Measurements from ENCODE around the gene UHRF2. TPM values are rescaled to one million over a fixed set of nuclear protein-coding genes. Genes with fewer than 3 reads are reported as not detected.

UHRF2 gene
- total RNA-seq, 1 experiment from 2014 or later: 31.3 TPM

GRCh38 chr9:6409811-6410210 is 3.2 kb upstream of the UHRF2 start:
- no peak overlapping the region for H2AFZ ChIP-seq (ENCODE audit: low read length)
- peaks cover 9% of the 10 kb centered on the region for H4K20me1 ChIP-seq (ENCODE audit: low read length)
- 0 out of 2 replicates have a peak, but pooled peaks cover under 1% of the 10 kb centered on the region for H3K4me1 ChIP-seq (ENCODE audit: insufficient read depth, low read length)
- no peaks in the 10 kb centered on the region for H3K36me3 ChIP-seq (ENCODE audit: low read depth, low read length)
- no peaks in the 10 kb centered on the region for H3K9me2 ChIP-seq (replicated peaks; ENCODE audit: low read length)
- no peak overlapping the region for H3K4me3 ChIP-seq (ENCODE audit: low read length)
- intact Hi-C loops (cut with micrococcal nuclease): loop anchor here (5.0 kb wide), 2 partner anchors 157 to 272 kb away; no protein-coding TSS in a partner anchor
- TF ChIP-seq EZH2 (IDR thresholded peaks at IDR 0.05; ENCODE audit: low read length, unreplicated experiment): no peak
- no peak for TF ChIP-seq EZH2phosphoT487 (IDR thresholded peaks at IDR 0.05; ENCODE audit: borderline replicate concordance, low read length)
- no peak for TF ChIP-seq CTCF (conservative IDR thresholded peaks at IDR 0.05; ENCODE audit: low read depth, low read length)
- no TSS peak for BruUV-seq (replicated peaks)
- CTCF ChIA-PET: no interaction called here
- no peaks in the 10 kb centered on the region for H3K9me3 ChIP-seq (ENCODE audit: low read length)
- H3F3A ChIP-seq (ENCODE audit: low read length, unreplicated experiment): no peaks in the 10 kb centered on the region
- POLR2A ChIA-PET (ENCODE audit: unreplicated experiment): no interaction called here
- no peak overlapping the region for H3K9ac ChIP-seq (ENCODE audit: low read length)
- peaks cover 16% of the 10 kb centered on the region for H3K79me2 ChIP-seq (ENCODE audit: low read length)
- no peaks in the 10 kb centered on the region for H3K27me3 ChIP-seq (ENCODE audit: low read length)
- ATAC-seq: no peak
- no peak overlapping the region for H3K27ac ChIP-seq (ENCODE audit: low read length)
- no peak for DNase-seq
- no peak overlapping the region for H3K4me2 ChIP-seq (ENCODE audit: low read length)

- Histone ChIP-seq H4K20me1 (ENCODE audit: low read length) (peaks cover 17% of the 10 kb centered on the region), H3K9me2 (replicated peaks; ENCODE audit: low read length) (no peaks in the 10 kb centered on the region), H3F3A (ENCODE audit: low read length, unreplicated experiment) (no peaks in the 10 kb centered on the region), H3K27me3 (ENCODE audit: low read length) (no peaks in the 10 kb centered on the region), H3K36me3 (ENCODE audit: low read depth, low read length) (no peaks in the 10 kb centered on the region; the same call in 1 of the 2 replicates), H2AFZ (ENCODE audit: low read length) (no peak overlapping the region), H3K9me3 (ENCODE audit: low read length) (no peaks in the 10 kb centered on the region), H3K79me2 (ENCODE audit: low read length) (peaks cover 25% of the 10 kb centered on the region), H3K9ac (ENCODE audit: low read length) (no peak overlapping the region), H3K4me2 (ENCODE audit: low read length) (no peak overlapping the region), H3K4me3 (ENCODE audit: low read length) (no peak overlapping the region), H3K4me1 (ENCODE audit: insufficient read depth, low read length) (peaks cover 8% of the 10 kb centered on the region; the same call in 1 of the 2 replicates), H3K27ac (ENCODE audit: low read length) (no peak overlapping the region)
- BruUV-seq (replicated peaks): no TSS peak
- CTCF ChIA-PET: no interaction called here
- intact Hi-C loops (cut with micrococcal nuclease): loop anchor here (5.0 kb wide), 2 partner anchors 157 to 272 kb away; no protein-coding TSS in a partner anchor
- no peak for TF ChIP-seq CTCF (conservative IDR thresholded peaks at IDR 0.05; ENCODE audit: low read depth, low read length)
- no peak for TF ChIP-seq EZH2phosphoT487 (IDR thresholded peaks at IDR 0.05; ENCODE audit: borderline replicate concordance, low read length)
- no peak for TF ChIP-seq EZH2 (IDR thresholded peaks at IDR 0.05; ENCODE audit: low read length, unreplicated experiment)
- DNase-seq (no peak), ATAC-seq (no peak)
- POLR2A ChIA-PET (ENCODE audit: unreplicated experiment): no interaction called here
Measured at GRCh38 chr9:6410633-6411032, 2.4 kb upstream of the UHRF2 start.
